Measurements from ENCODE around the gene ULBP3. TPM values are rescaled to one million over a fixed set of nuclear protein-coding genes. Genes with fewer than 3 reads are reported as not detected.

ULBP3 gene
- total RNA-seq, 2 experiments from 2014 or later = 0.44 TPM; not detected in 1

- TF ChIP-seq CTCF (IDR thresholded peaks at IDR 0.05) = no peak
- Mint-ChIP-seq H3K27me3 (no peaks in the 10 kb centered on the region), H3K4me1 (ENCODE audit: low read depth) (no peaks in the 10 kb centered on the region), H3K4me3 (no peak overlapping the region), H3K36me3 (ENCODE audit: low read depth) (no peaks in the 10 kb centered on the region), H3K27ac (no peak overlapping the region), H3K9me3 (no peaks in the 10 kb centered on the region)
- Histone ChIP-seq H3K27me3 (ENCODE audit: control insufficient read depth in 1 of 2, insufficient read depth in 2 of 2, low read length in 2 of 2) (no peaks in the 10 kb centered on the region), H3K9me3 (ENCODE audit: control insufficient read depth in 1 of 2, insufficient read depth in 1 of 2, low read length in 2 of 2) (peaks cover 0 to 12% of the 10 kb centered on the region in 2 experiments), H3K4me1 (ENCODE audit: insufficient read depth, low read length) (no peaks in the 10 kb centered on the region), H3K4me3 (ENCODE audit: low read length) (no peak overlapping the region), H3K36me3 (ENCODE audit: insufficient read depth, low read length) (no peaks in the 10 kb centered on the region), H3K27ac (ENCODE audit: low read depth in 1 of 2, low read length in 2 of 2) (no peak overlapping the region)
- ChIA-PET POLR2A (no interaction called here), CTCF (no interaction called here)
- DNase-seq (no peak), ATAC-seq (ENCODE audit: poor library complexity) (no peak)
- intact Hi-C loops (cut with DNase I, micrococcal nuclease) = no loop called here
These were observed 47.4 kb upstream of the ULBP3 start for GRCh38 chr6:150116200-150116800.

GRCh38 chr6:150115769-150116168 is 46.8 kb upstream of the ULBP3 start:
- Mint-ChIP-seq H3K9me3 (no peaks in the 10 kb centered on the region), H3K4me3 (no peak overlapping the region), H3K4me1 (ENCODE audit: low read depth) (no peaks in the 10 kb centered on the region), H3K36me3 (ENCODE audit: low read depth) (no peaks in the 10 kb centered on the region), H3K27me3 (no peaks in the 10 kb centered on the region), H3K27ac (no peak overlapping the region)
- H3K27me3 ChIP-seq (ENCODE audit: control insufficient read depth in 1 of 2, insufficient read depth in 2 of 2, low read length in 2 of 2) = no peaks in the 10 kb centered on the region
- ChIA-PET POLR2A (no interaction called here), CTCF (no interaction called here)
- intact Hi-C loops (cut with DNase I, micrococcal nuclease) = no loop called here
- H3K36me3 ChIP-seq (ENCODE audit: insufficient read depth, low read length) = no peaks in the 10 kb centered on the region
- DNase-seq = no peak
- no peak for ATAC-seq (ENCODE audit: poor library complexity)
- no peak overlapping the region for H3K4me3 ChIP-seq (ENCODE audit: low read length)
- no peak overlapping the region for H3K27ac ChIP-seq (ENCODE audit: low read depth in 1 of 2, low read length in 2 of 2)
- TF ChIP-seq CTCF (IDR thresholded peaks at IDR 0.05) = no peak
- peaks cover 0 to 12% of the 10 kb centered on the region in 2 experiments for H3K9me3 ChIP-seq (ENCODE audit: control insufficient read depth in 1 of 2, insufficient read depth in 1 of 2, low read length in 2 of 2)
- H3K4me1 ChIP-seq (ENCODE audit: insufficient read depth, low read length) = no peaks in the 10 kb centered on the region

- Mint-ChIP-seq H3K4me3 (no peak overlapping the region), H3K36me3 (ENCODE audit: low read depth) (no peaks in the 10 kb centered on the region), H3K27ac (no peak overlapping the region), H3K4me1 (ENCODE audit: low read depth) (no peaks in the 10 kb centered on the region), H3K9me3 (no peaks in the 10 kb centered on the region), H3K27me3 (peaks cover 7% of the 10 kb centered on the region)
- no peaks in the 10 kb centered on the region for H3K27me3 ChIP-seq (ENCODE audit: control insufficient read depth in 1 of 2, insufficient read depth in 2 of 2, low read length in 2 of 2)
- H3K27ac ChIP-seq (ENCODE audit: low read depth in 1 of 2, low read length in 2 of 2) = no peak overlapping the region
- DNase-seq = no peak
- no peak for ATAC-seq (ENCODE audit: poor library complexity)
- no peaks in the 10 kb centered on the region for H3K4me1 ChIP-seq (ENCODE audit: insufficient read depth, low read length)
- intact Hi-C loops (cut with DNase I, micrococcal nuclease) = no loop called here
- POLR2A ChIA-PET = no interaction called here
- no peaks in the 10 kb centered on the region for H3K36me3 ChIP-seq (ENCODE audit: insufficient read depth, low read length)
- TF ChIP-seq CTCF (IDR thresholded peaks at IDR 0.05) = no peak
- H3K9me3 ChIP-seq (ENCODE audit: control insufficient read depth in 1 of 2, insufficient read depth in 1 of 2, low read length in 2 of 2) = peaks cover 0 to 12% of the 10 kb centered on the region in 2 experiments
- no peak overlapping the region for H3K4me3 ChIP-seq (ENCODE audit: low read length)
- CTCF ChIA-PET = no interaction called here
These were observed 43.3 kb upstream of the ULBP3 start for GRCh38 chr6:150112233-150112632.
